Right kidney (tissue), 1 donor: Measurements from ENCODE around the gene OSTC.

Experiments used
- DNase-seq: peaks from one replicate; pipeline ENCODE4 v3.0.0-alpha.2; 2016

OSTC gene

DNA sequence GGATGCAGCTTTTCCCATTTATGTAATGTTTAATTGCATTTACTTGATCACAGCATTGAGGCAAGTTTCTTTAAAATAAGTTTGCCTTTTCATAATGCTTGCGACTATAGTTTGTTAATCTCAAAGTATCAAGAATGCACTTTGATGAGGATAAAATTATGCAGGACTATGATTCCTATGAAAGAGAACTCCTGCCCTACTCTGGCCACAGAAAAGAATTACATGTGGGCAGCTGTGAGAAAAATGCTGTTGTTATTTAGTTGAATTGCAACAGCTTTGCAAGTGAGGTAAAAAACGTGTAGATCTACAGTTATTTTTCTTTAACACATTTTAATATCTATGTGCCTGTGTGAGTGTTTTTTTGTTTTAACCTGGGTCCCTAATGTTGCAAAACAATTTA is 12.5 kb upstream of the OSTC start:
- DNase-seq = no peak

DNA sequence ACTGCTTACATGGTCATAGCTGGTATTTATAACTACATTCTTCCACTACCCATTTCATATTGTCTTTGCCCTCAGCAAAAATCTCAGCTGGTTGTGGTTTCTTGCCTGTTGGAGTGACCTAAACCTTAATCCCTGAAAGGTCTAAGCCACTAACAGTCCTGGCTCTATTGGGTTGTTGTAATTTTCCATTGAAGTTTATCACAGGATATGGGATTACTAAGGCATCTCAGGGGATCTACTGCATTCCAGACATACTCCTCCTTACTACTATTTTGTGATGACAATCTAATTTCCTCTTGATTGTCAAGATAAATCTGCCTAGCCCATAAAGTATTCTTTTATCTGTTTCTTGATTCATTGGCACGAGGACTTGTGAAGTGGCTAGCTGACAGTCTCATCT is 6.2 kb upstream of the OSTC start:
- no peak for DNase-seq

DNA sequence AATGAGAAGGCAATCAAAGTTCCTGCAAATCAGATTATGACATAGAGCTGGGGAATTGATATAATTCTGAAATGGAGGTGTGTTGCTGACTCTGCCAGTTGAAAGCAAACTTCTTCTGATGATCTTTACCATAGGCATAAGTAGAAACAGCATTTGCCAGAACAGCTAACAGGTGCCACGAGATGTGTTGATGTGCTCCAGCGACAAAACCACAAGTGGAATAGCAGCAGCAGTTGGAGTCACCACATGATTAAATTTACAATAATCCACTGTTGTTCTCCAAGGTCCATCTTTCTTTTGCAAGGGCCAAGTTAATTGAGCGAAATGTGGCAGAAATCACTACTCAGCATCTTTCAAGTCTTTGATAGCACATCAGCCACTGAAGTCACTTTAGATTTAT is 3.7 kb upstream of the OSTC start:
- no peak for DNase-seq

DNA sequence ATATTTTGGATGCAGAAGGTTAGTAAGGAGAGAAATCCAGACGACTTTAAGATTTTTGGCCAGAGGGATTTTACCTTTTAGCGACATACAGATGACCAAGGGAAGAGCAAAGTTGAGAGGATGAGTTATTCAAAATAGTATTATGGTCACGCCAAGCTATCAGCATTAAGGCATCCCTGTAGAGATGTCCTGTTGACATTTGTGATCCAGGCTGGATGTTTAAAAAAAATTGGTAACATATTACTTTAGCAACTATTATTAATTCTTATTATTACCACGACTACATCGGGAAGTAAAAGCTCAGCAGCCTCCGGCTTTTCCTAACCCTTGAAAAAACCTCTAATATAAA is 562 bp upstream of the OSTC start:
- DNase-seq = no peak

DNA sequence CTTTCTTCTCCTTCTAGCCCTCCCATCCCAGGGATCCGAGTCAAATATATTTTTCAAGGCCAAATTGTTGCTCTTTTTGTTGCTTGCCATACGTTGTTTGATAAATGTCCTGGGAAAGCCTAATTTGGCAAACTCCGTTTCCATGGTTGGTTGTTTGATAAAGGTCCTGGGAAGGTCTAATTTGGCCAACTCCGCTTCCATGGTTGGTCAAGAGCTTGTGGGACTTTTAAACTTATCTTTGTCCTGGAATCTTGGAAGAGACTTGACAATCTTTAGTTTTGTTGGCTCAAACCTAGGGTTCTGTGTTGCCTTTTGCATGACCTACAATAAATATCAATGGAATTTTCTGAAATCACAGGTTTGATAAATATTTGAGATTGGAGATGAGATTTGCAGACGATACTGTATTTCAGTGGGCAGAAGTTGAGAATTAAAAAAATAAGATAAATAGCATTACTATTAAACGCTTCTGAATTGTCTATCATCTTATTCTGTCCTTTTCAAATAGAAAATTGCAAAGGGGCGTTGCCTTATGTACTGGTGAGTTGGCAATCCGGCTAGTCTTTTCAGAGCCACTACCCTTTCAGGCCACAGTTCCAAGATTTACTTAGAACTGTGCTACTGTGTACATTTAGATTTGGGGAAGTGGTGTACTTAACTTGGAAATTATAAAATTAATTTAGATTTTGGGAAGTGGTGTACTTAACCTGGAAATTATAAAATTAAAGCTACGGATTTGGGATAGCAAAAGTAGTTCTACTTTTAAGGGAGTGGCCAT is 804 bp downstream of the OSTC start:
- peak; percentile 16 for DNase-seq

DNA sequence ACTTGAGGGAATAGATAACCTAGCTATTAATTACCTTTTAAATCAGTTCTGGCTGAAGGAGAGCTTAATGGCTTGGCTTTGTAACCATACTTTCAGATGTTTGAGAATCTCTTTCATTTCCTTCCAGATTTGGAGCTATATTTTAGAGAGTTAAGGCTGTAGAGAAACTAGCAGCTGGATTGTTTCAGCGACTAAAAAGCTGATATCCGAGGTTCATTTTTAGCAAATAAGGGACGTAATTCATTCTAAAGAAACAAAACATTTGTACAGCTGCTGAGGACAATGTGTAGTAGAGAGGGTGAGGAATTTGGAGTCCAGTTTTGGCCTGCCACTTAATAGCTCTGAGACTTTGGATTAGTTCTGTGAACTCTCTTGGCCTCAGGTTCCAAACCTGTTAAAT is 12.2 kb downstream of the OSTC start:
- peak; percentile 4 for DNase-seq

DNA sequence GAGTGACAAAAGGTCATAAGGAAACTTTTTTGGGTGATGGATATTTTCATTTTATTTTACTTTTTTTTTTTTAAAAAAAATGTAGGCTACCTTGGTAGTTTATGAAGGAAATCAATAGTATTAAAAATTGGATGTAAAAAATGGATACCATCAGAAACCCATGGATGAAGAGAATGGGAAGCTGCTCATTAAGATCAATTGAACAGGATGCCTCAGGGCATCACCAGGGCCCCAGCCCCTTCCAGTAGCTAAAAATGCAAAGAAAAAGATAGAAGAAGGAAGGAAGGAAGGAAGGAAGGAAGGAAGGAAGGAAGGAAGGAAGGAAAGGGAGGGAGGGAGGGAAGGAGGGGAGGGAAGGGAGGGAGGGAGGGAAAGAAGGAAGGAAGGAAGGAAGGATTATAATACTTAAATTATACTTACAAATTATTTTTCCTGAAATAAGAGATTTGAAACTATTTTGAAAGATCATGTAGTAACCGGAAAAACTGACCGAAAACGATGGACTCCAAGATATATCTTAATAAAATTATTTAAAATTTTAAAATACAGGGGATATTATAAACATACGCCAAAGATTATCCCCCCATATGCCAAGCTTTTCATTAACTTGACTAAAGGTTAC is 24.1 kb downstream of the OSTC start:
- DNase-seq = no peak

DNA sequence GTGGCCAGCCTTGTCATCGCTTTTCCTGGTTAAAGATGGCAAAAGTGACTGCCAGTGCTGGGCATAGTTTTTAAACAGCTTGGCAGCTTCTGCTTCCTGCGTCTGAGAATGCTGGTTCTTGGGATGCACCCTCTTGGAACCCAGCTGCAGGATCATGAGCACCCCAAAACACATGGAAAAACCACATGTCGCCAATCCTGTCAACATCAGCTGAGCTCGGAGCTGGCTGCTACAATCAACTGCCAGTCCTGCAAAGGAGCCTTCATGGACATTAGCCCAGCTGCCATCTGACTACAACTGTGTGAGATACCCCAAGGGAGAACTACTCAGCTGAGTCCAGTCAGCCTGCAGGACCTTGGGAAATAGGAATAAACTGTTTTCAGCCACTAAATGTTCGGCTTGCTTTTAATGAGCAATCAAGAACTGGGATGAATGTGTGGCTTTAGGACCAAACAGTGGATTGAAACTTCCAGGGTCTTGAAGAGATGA is 31.0 kb downstream of the OSTC start:
- no peak for DNase-seq

DNA sequence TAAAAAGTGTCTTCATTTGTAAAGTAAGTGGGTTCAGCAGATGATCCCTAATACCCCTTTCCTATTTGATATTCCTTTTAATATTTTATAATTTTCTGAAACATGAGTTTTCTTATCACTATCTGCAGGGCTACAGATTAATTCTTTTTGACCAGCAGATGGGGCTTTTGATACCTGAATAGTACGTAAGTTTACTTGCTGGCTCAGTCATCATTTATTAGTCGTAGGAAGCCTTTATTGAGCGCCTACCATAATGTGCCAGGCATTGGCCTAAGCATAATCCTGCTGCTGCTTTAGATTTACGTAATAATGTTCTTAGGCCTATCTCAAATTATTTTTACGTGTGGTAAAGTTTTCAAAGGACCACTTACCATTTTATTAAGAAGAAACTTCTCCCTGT is 33.1 kb downstream of the OSTC start:
- DNase-seq = no peak

DNA sequence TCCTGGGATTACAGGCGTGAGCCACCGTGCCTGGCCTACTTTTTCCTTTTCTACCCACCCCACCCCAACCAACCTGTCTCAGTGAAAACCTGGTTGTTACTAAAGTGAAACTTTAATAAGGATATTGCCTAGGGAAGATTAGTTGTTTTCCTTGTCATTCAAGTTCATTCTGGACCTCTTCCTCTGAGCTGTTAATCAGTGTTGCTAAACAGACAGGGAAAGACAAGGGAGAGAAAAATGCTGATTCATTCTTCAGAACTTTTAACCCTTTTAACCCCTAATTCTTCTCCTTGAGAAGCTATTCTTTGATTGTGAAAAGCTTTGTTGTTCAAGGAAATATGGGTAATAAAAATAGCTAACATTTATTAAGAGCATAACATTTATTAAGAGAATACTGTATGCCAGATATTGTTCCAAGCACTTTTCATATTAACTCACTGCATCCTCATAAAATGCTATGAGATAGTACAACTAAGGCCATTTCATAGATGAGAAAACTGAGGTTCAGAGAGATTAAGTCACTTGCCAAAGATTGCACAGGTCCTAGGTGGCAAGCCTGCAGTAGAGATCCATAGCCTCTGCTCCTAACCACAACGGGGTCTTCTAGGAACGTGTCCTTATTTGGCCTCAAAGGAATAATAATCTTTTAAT is 34.8 kb downstream of the OSTC start:
- no peak for DNase-seq

DNA sequence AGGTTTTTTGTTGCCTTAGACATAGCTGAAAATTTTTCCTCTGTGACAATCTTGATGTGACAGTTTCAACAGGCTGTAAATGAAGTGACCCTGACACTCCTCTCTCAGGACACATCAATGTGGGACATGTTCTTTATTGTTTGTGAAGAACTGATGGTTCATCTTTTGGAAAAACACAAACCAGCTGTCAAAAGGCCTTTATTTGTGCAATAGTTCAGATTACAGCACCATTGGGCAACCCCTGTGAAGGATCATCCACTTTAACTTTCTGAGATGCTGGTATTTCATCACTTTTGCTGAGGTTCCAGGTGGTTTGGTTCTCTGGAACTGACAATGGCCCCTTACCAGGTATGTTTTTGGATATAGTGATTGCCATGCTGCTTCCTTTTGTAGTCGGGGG is 40.3 kb downstream of the OSTC start:
- no peak for DNase-seq

DNA sequence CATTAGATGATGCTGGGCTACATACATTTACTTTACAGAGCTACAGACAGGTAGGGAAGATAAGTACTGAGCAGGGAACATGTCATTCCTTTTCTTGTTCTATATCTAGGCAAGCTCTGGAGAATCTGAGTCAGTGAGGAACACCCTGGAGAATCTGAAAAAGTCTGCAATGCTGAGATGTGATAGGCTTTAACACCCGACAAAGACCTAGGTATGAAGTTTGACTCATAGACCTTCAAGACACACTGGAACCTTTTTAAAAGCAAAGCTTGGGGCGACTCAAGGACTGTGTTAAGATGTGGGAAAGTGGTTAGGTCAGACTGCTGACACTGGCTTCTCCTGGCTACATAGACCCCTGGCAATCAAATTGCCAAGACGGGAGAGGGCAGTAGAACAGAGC is 42.8 kb downstream of the OSTC start:
- DNase-seq = no peak

DNA sequence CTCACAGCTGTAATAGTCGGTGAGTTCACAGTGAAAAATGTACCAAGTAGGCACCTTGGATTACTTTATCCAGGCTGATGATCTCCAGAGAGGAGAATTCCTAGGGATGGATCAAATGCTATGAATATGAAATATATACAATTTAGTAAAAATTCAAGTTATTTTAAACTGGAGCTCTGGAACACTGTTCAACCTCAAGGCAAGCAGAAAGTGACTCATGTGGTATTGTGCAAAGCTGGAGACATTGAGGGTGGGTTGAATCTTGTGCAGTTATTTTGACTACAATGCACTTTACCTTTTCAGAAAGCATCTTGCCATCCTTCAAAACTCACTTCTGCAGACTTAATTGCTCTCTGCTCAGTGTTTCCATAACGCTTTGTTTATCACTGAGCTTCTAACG is 43.4 kb downstream of the OSTC start:
- DNase-seq = no peak

DNA sequence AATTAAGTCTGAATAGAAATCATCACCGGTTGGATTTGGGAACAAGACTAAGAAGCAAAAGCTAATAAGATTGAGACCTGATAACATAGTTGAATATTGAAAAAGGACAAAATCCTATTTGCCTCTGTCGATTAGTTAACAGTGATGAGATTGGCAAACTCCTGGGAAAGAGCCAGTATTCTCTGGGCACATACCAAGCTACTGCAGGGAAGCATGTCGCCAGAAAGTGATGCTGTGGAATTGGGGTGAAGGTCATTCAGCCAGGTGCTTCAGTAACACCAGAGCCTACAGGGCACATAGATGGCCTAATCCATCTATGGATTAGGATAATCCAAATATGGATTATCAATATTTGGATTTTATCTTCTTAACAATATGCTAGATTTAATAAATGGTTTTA is 44.0 kb downstream of the OSTC start:
- DNase-seq = no peak

DNA sequence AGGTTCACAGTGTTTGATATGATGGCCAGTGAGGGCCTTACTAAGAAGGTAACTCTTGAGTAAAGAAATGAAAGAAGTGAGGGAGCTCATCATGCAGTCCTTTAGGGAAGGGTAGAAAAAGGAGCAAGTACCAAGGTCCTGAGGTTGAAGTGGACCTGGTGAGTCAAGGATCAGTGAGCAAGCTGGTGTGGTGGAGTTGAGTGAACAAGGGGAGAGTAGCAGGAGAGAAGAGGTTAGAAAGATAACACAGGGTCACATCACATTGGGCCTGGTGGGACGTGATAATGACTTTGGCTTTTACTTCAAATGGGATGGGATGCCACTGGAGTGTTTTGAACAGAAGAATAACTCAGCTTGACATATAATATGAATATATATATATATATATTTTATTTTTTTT is 44.7 kb downstream of the OSTC start:
- DNase-seq = no peak

DNA sequence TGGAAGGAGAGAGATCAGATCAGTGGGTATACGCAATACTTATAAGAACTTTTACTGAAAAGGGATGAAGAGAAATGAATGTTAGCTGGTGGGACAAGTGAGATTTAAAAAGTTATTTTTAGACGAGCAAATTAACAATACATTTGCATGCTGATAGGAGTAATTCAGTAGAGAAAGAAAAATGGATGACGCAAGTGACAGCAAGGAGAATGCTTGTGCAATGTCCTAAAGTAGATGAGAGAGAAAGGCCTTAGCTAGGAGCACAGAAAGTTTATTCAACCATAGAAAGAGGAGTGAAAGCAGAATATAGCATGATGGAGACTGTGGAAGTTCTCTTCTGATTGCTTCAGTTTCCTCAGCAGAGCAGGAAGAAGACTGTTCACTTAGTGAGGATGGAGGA is 45.8 kb downstream of the OSTC start:
- DNase-seq = no peak

DNA sequence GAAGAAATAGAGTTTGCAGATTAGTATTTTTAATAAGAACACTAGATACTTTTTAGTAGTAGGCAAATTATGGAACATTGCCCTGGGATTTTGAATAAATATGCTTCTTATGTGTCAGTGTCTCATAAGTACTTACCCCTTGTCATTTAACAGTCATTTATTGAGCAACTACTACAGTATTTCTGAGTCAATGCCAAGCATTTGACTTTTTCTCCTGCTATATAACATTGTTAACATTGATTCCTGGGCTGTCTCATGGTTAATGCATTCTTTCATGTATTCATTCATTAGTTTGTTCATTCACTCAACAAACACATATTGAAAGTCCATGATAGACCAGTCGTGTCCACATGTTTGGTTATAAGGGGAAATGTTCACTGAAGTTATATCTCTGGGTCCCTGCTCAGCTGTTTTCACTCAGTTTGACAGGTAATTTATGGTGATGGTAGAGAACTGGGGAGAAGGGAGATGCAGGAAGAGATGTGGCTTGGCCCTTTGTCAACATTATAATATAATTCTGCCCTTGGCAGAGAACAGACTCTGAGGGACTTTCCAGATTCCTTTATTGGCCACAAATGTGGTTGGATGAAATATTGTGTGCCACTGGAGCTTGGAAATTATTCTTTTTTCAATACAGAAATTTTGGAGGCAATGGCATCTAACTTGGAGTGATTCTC is 49.8 kb downstream of the OSTC start:
- no peak for DNase-seq

DNA sequence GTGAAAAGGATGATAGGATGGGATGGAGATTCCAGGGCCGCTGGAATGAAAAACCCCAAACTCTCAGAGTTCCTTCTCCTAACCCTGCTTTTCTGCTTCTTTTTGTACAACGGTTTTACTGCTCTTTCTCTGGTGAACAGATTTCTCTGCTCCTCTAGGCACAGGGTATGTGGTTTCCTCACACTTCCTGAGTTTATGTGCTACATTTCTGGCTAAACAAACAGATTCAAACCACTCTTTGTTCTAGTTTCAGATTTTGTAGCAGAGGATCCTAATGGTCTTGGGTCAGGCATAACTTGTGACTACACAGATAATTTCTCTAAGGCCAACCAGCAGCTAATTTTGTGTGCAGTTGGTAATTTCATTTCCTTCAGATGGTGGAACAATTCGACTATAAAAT is 52.6 kb downstream of the OSTC start:
- DNase-seq = no peak

DNA sequence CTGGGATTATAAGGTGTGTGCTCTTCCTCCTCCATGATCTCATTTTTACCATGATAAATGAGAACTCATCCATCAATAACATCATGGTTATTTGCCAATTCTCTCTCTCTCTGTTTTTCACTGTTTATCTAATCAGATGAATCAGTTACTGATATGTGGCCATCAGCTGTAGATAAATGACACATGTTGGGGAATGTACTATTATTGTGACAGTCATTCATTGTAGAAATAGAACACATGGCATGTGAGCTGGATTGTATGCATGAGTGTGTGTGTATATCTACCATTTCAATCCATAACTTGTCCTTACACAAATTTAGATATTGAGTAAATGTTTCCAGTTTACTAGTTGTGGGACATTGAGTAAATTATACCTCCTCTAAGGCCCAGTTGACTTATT is 53.0 kb downstream of the OSTC start:
- DNase-seq = no peak

DNA sequence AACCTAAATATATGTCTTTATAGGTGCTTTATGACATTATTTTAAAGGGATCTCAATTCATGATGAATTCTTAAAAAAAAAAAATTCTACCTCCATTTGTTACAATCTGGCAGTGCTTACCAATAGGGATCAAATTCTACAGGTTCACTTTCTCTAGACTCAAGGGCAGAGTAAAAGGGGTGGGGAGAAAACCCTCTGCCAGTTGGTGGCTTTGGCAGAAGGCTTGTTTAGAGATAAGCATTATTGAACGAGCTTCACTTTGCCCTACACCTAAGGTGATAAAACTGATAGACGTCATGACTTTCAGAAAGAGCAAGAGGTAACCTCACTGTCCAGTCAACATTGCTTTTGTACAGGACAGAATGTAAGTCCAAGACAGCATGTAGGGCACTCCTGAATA is 53.6 kb downstream of the OSTC start:
- DNase-seq = no peak

DNA sequence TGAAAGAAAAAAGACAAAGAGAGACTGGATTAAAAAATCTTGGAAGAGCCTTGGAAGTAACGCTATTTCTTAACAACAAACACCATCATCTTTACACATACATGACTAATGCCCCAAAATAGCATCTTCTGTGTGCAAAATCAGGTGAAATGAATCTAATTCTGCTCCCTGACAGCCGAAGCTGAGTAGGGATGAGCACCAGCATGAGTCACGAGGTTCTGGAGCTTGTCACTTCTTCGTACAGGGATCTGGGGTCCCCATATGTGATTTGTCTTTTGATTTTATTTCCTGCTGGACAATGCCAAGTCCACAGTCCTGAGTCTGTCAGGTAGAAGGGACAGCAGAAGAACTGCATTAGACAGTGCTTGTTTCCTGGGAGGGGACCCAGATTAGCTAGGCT is 55.9 kb downstream of the OSTC start:
- DNase-seq = no peak

DNA sequence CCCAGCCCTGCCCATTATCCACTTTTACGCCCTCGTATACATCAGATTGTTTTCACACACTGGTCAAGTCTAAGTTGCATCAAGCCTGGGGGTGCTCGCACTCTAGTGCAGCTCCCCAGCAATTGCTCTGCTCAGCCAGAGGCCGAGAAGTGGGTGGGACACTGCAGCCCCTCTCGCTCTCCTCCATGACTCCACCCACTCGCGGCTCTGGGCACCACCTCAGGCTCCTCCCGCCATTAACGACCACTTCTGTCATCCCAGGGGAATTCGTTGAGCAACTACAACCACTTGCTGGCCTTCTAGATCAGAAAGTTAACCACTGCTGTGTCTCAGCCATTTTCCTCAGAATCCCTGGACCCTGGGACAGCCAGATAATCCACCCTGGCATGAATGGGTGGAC is 58.8 kb downstream of the OSTC start:
- no peak for DNase-seq

DNA sequence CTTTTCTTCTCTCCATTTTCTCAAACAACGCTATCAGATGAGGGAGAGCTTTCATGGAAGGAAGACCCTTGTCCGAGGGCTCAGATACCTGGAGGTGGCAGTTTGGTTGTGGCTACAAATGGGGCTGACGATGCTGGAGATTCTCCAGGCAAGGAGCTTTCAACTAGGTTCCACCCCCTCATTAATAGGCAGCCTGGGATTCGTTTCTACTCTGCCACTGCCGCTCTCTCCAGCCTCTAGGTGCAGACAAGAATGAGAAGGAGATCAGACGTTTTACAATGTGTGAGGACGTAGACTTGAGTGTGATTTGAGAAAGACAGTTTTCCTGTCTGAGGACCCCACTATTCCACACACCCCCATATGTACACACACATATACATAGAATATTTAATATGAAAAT is 59.3 kb downstream of the OSTC start:
- no peak for DNase-seq
